T-cell (primary cell): ENCODE measurements around the gene RPS25. TPM values are rescaled to one million over a fixed set of nuclear protein-coding genes. Genes with fewer than 3 reads are reported as not detected.

Experiments used
- ATAC-seq, 4 experiments: fragments of 200-7000 bp in 3 of 4; fragments of 150-1000 bp in 1 of 4; cut with Tn5 transposase; replicated peaks in 1 of 4; 1 replicate in 3 of 4; 2 replicates in 1 of 4; pipeline ENCODE4 v1.10.0; 2021; ENCODE audit warnings: moderate library complexity in 3 of 4, mild to moderate bottlenecking in 2 of 4, moderate number of reproducible peaks in 1 of 4
- CTCF ChIA-PET, 2 donors: fragments of 300-600 bp; sonication (Branson Sonifier 250); formaldehyde crosslinking; loops; one replicate each; lab custom pipeline; 2022; ENCODE audit warnings: antibody characterized with exemption in 2 of 2; lab: Charles Lee
- POLR2A ChIA-PET, 2 donors: fragments of 300-600 bp; sonication (Branson Sonifier 250); formaldehyde crosslinking; loops; one replicate each; lab custom pipeline; 2022; ENCODE audit warnings: antibody characterized with exemption in 2 of 2; lab: Charles Lee
- DNase-seq, 35 experiments: peaks; one replicate each; pipeline versions ENCODE4 v3.0.0 to v3.0.0-alpha.2; 2013 to 2023
- H3K27ac ChIP-seq: one replicate; pipeline ENCODE4 v1.5.1; 2013; ENCODE audit warnings: low read length
- H3K27me3 ChIP-seq, 2 experiments: replicated peaks in 1 of 2; 1 replicate in 1 of 2; 2 replicates in 1 of 2; pipeline versions ENCODE4 v1.6.1 to v1.7.0; 2013; ENCODE audit warnings: low read length in 1 of 2, mixed read lengths in 1 of 2; ENCODE audit not compliant: control insufficient read depth in 2 of 2, insufficient read depth in 2 of 2; ENCODE audit errors: extremely low read depth in 1 of 2
- H3K36me3 ChIP-seq, 2 donors: 1 replicate in 1 of 2; 2 replicates in 1 of 2; pipeline versions ENCODE4 v1.6.1 to v1.7.0; 2013; ENCODE audit warnings: low read length in 1 of 2; ENCODE audit not compliant: control insufficient read depth in 2 of 2, insufficient read depth in 1 of 2; ENCODE audit errors: extremely low read depth in 1 of 2
- H3K4me1 ChIP-seq, 2 experiments: 1 replicate in 1 of 2; 2 replicates in 1 of 2; pipeline versions ENCODE4 v1.6.1 to v1.7.0; 2013; ENCODE audit warnings: low read length in 2 of 2, mixed read lengths in 1 of 2; ENCODE audit not compliant: insufficient read depth in 2 of 2, control insufficient read depth in 1 of 2; ENCODE audit errors: extremely low read depth in 1 of 2
- H3K4me3 ChIP-seq, 2 donors: 1 replicate in 1 of 2; 2 replicates in 1 of 2; pipeline versions ENCODE4 v1.5.1 to v1.7.0; 2013; ENCODE audit warnings: mild to moderate bottlenecking in 2 of 2, low read length in 1 of 2, moderate library complexity in 1 of 2; ENCODE audit not compliant: control insufficient read depth in 1 of 2; ENCODE audit errors: extremely low read depth in 1 of 2
- H3K9me3 ChIP-seq: 2 replicates; pipeline ENCODE4 v1.7.0; 2013
- H3K27ac Mint-ChIP-seq, 2 donors: one replicate each; pipeline ENCODE4 v1.8.0; 2020 to 2021; ENCODE audit warnings: mild to moderate bottlenecking in 2 of 2, mixed read lengths in 2 of 2
- H3K27me3 Mint-ChIP-seq, 2 donors: one replicate each; pipeline ENCODE4 v1.8.0; 2021 to 2022; ENCODE audit warnings: mixed read lengths in 2 of 2
- H3K36me3 Mint-ChIP-seq: one replicate; pipeline ENCODE4 v1.8.0; 2021; ENCODE audit warnings: mixed read lengths
- H3K4me1 Mint-ChIP-seq, 3 donors: one replicate each; pipeline ENCODE4 v1.8.0; 2020 to 2022; ENCODE audit warnings: mixed read lengths in 3 of 3, mild to moderate bottlenecking in 1 of 3
- H3K4me3 Mint-ChIP-seq, 3 donors: one replicate each; pipeline ENCODE4 v1.8.0; 2020 to 2022; ENCODE audit warnings: mild to moderate bottlenecking in 3 of 3, mixed read lengths in 3 of 3, moderate library complexity in 3 of 3
- H3K9me3 Mint-ChIP-seq, 3 donors: one replicate each; pipeline ENCODE4 v1.8.0; 2020 to 2022; ENCODE audit warnings: mixed read lengths in 3 of 3
- WGBS: methylation state at CpG from one replicate; pipeline ENCODE4 v1.1.5; 2013; ENCODE audit warnings: missing lambda C conversion rate; ENCODE audit not compliant: insufficient coverage; 5-methylcytosine and 5-hydroxymethylcytosine counted together
- total RNA-seq, 35 experiments: library from RNA in 6 of 35; stranded (reverse) in 6 of 35; fragments of 120-200 nt in 1 of 35; gene quantifications; one replicate each; pipeline versions ENCODE4 v1.2.1 to v1.2.4 and lab custom pipeline; 2013 to 2026

RPS25 gene
- total RNA-seq, 5 donors from 2014 or later (not counting 1 experiment from before 2014, with no cell fraction given) = 1,733 to 2,728 (median 2,161) TPM

DNA sequence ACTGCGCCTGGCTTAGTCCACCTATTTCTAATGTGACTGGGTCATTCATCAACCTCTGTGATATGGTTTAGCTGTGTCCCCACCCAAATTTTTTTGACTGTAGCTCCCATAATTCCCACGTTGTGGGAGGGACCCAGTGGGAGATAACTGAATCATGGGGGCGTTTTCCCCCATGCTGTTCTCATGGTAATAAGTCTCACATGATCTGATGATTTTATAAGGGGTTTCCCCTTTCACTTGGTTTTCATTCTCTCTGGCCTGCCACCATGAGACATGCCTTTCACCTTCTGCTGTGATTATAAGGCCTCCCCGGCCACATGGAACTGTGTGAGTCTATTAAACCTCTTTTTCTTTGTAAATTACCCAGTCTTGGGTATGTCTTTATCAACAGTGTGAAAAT, 11.5 kb downstream of the RPS25 start:
- POLR2A ChIA-PET = interaction anchor here in 1 of 2 donors (0.5 kb wide), 1 partner anchor 218 kb away, joined by 4 read pairs; no protein-coding TSS in a partner anchor

DNA sequence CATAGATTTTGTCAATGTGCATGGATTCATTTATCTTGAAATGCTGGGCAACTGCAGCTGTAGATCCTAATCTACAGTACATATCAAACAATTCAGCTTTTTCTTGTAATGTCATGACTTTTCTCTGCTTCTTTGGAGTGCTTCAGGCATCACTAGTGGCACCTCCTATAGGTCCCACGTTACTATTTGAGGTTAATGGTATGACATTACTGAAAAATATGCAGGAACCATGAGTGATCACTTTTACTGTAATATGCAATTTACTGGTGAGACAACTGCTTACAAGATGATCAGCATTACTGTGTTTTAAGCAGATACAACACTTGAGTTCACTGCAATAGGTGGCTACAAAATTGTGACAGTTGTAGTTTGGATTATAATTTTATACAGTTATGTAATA, 17.2 kb downstream of the RPS25 start:
- CTCF ChIA-PET = interaction anchor here (0.6 to 1.6 kb wide), 2 partner anchors 14 to 44 kb away, joined by 3 to 9 read pairs; no protein-coding TSS in a partner anchor
- H3K9me3 Mint-ChIP-seq = no peaks in the 10 kb centered on the region
- peaks cover 38 to 44% (median 44%) of the 10 kb centered on the region in 3 donors for H3K4me1 Mint-ChIP-seq
- H3K36me3 ChIP-seq = peaks cover 9 to 48% of the 10 kb centered on the region in 2 donors
- H3K27ac Mint-ChIP-seq = no peak overlapping the region
- POLR2A ChIA-PET = no interaction called here
- DNase-seq = no peak
- H3K27me3 ChIP-seq = no peaks in the 10 kb centered on the region
- H3K4me1 ChIP-seq = peaks cover 14 to 31% of the 10 kb centered on the region in 2 experiments
- no peak for ATAC-seq
- H3K9me3 ChIP-seq = no peaks in the 10 kb centered on the region
- H3K4me3 Mint-ChIP-seq = peak overlapping the region in 1 of 3 donors; percentile 37
- no CpG with 5 or more reads among the region's 1 CpG for WGBS
- peaks cover 18% of the 10 kb centered on the region for H3K36me3 Mint-ChIP-seq
- no peak overlapping the region for H3K27ac ChIP-seq
- no peak overlapping the region for H3K4me3 ChIP-seq
- no peaks in the 10 kb centered on the region for H3K27me3 Mint-ChIP-seq

More for the DNA sequence above, 11.5 kb downstream of the RPS25 start:
- Histone ChIP-seq H3K4me3 (no peak overlapping the region), H3K9me3 (no peaks in the 10 kb centered on the region), H3K27ac (no peak overlapping the region), H3K36me3 (peaks cover 11 to 72% of the 10 kb centered on the region in 2 donors), H3K27me3 (no peaks in the 10 kb centered on the region), H3K4me1 (no peaks in the 10 kb centered on the region)
- H3K9me3 Mint-ChIP-seq = no peaks in the 10 kb centered on the region
- ATAC-seq (no peak), DNase-seq (no peak)
- H3K27me3 Mint-ChIP-seq = no peaks in the 10 kb centered on the region
- no peak overlapping the region for H3K4me3 Mint-ChIP-seq
- WGBS = 100% methylated on average over 1 of the region's 4 CpGs
- H3K4me1 Mint-ChIP-seq = peaks cover 0 to 6% (median 6%) of the 10 kb centered on the region in 3 donors
- no peak overlapping the region for H3K27ac Mint-ChIP-seq
- CTCF ChIA-PET = interaction anchor here (0.7 to 0.9 kb wide), 3 partner anchors 11 to 745 kb away, joined by 3 to 5 read pairs (median 4); no protein-coding TSS in a partner anchor
- peaks cover 34% of the 10 kb centered on the region for H3K36me3 Mint-ChIP-seq

DNA sequence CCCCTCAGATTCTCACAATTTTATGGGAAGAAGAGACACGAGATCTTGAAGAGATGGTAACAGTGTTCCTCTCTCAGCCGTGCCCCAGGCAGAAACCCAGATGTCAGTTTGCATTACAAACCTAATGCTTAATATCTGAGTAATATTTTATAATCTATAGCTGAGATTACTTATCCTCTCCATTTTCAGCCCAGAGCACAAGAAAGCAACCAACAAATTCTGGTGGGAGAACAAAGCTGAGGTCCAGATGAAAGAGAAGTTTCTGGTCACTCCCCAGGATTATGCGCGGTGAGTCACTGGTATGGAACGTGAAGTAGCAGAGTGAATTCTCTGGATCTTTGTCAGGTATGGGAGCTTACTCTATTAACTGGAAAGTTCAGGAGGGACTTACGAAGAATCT, 19.3 kb downstream of the RPS25 start:
- peak overlapping the region; percentile 78 for H3K27ac ChIP-seq
- ChIA-PET CTCF (interaction anchor here in 1 of 2 donors (0.5 kb wide), 1 partner anchor 24 kb away, joined by 6 read pairs; no protein-coding TSS in a partner anchor), POLR2A (interaction anchor here (0.5 to 0.7 kb wide), 4 partner anchors 10 to 19 kb away, joined by 3 to 16 read pairs (median 5); no protein-coding TSS in a partner anchor)
- H3K9me3 ChIP-seq = no peaks in the 10 kb centered on the region
- peak overlapping the region; percentile 92 to 98 (median 97) for H3K4me3 Mint-ChIP-seq
- H3K27me3 Mint-ChIP-seq = no peaks in the 10 kb centered on the region
- ATAC-seq (no peak), DNase-seq (no peak)
- peaks cover 14 to 34% of the 10 kb centered on the region in 2 experiments for H3K4me1 ChIP-seq
- peak overlapping the region; percentile 85 to 89 for H3K4me3 ChIP-seq
- H3K4me1 Mint-ChIP-seq = peaks cover 38 to 44% (median 44%) of the 10 kb centered on the region in 3 donors
- peaks cover 9 to 36% of the 10 kb centered on the region in 2 donors for H3K36me3 ChIP-seq
- H3K27me3 ChIP-seq = no peaks in the 10 kb centered on the region
- no peaks in the 10 kb centered on the region for H3K9me3 Mint-ChIP-seq
- WGBS = 81% methylated on average over 3 of the region's 6 CpGs
- H3K36me3 Mint-ChIP-seq = peaks cover 18% of the 10 kb centered on the region
- peak overlapping the region; percentile 90 for H3K27ac Mint-ChIP-seq

DNA sequence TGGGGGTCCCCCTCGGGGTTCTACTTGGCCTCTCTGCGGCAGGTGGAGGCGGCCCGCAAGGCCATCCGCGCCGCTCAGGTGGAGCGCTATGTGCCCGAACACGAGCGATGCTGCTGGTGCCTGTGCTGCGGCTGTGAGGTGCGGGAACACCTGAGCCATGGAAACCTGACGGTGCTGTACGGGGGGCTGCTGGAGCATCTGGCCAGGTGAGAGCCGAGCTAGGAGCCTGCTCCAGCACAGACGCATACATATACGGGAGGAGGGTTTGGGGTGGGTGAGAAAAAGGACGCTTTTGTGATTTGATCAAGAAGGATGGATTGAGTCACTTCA, 19.8 kb downstream of the RPS25 start:
- CTCF ChIA-PET = interaction anchor here in 1 of 2 donors (1.3 to 1.4 kb wide), 2 partner anchors 21 to 69 kb away, joined by 3 to 8 read pairs; partner anchors contain the start of genes TRAPPC4 and VPS11

DNA sequence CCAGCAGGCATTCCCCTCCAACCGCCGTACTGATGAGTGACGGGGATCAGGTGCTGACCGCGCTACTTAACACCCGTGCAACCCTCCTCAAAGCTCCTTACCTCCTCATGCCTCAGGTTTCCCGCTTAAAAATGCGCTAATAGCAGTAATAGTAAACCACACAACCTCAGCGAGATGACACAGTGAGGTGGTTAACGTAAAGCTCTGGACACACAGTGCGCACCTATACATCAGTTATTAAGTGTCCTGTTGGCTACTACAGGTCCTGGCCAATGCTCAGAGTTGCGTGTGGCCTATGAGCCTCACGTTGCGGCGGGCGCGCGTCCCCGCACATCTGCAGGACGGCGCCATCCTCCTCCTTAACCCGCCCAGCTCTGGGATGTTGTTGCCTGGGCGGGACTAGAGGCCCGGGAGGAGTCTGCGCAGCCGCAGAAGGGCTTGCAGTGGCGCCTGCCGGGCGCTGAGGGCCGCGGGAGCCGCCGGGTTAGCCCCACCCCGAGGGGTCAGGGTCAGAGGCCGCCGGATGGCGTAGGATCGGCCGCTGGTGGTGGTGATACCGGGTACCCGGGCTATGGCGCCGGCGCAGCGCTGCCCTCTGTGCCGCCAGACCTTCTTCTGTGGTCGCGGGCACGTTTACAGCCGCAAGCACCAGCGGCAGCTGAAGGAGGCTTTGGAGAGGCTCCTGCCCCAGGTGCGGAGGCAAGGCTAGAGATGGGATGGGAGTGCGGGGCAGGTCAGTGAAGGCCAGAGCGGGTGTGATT, 20.3 kb downstream of the RPS25 start, which contains the start of gene CENATAC:
TSS of gene CENATAC (plus strand) at position 512 of the 761 bp plus-strand sequence. CDS start at position 572, 60 bp downstream.
- peaks cover 13% of the 10 kb centered on the region for H3K36me3 Mint-ChIP-seq
- DNase-seq (peak; percentile 88 to 97 (median 93)), ATAC-seq (peak; percentile 95 to 98 (median 96))
- WGBS = under 1% methylated on average over 44 of the region's 54 CpGs
- H3K27ac Mint-ChIP-seq = peak within 1 kb of the TSS; percentile 90
- no peaks in the 10 kb centered on the region for H3K27me3 Mint-ChIP-seq
- H3K4me1 ChIP-seq = peaks cover 14 to 34% of the 10 kb centered on the region in 2 experiments
- peak within 1 kb of the TSS; percentile 92 to 98 (median 97) for H3K4me3 Mint-ChIP-seq
- H3K9me3 ChIP-seq = no peaks in the 10 kb centered on the region
- peak within 1 kb of the TSS; percentile 78 for H3K27ac ChIP-seq
- POLR2A ChIA-PET = interaction anchor here (0.6 to 1.3 kb wide), 5 partner anchors 17 to 208 kb away, joined by 3 to 11 read pairs (median 4); partner anchors contain the start of genes CBL (in 1 of the 2), RPS25 (in 1 of the 2) and TRAPPC4 (in 1 of the 2)
- no peaks in the 10 kb centered on the region for H3K27me3 ChIP-seq
- peaks cover 38 to 41% (median 41%) of the 10 kb centered on the region in 3 donors for H3K4me1 Mint-ChIP-seq
- H3K4me3 ChIP-seq = peak within 1 kb of the TSS; percentile 85 to 89
- CTCF ChIA-PET = interaction anchor here in 1 of 2 donors (1.0 to 1.4 kb wide), 4 partner anchors 18 to 208 kb away, joined by 3 to 8 read pairs (median 4); partner anchors contain the start of genes CBL, TRAPPC4 and VPS11
- peaks cover 9 to 28% of the 10 kb centered on the region in 2 donors for H3K36me3 ChIP-seq
- no peaks in the 10 kb centered on the region for H3K9me3 Mint-ChIP-seq

More for the DNA sequence above, 19.8 kb downstream of the RPS25 start:
- H3K27me3 ChIP-seq = no peaks in the 10 kb centered on the region
- H3K9me3 ChIP-seq = no peaks in the 10 kb centered on the region
- H3K27ac ChIP-seq = peak overlapping the region; percentile 78
- H3K36me3 Mint-ChIP-seq = peaks cover 18% of the 10 kb centered on the region
- H3K4me1 Mint-ChIP-seq = peaks cover 38 to 44% (median 44%) of the 10 kb centered on the region in 3 donors
- ATAC-seq = peak; percentile 19 to 28 (median 20)
- peak overlapping the region; percentile 92 to 98 (median 97) for H3K4me3 Mint-ChIP-seq
- WGBS = 1% methylated on average over 18 of the region's 19 CpGs
- DNase-seq = no peak
- peak overlapping the region; percentile 90 for H3K27ac Mint-ChIP-seq
- H3K9me3 Mint-ChIP-seq = no peaks in the 10 kb centered on the region
- peaks cover 14 to 34% of the 10 kb centered on the region in 2 experiments for H3K4me1 ChIP-seq
- H3K27me3 Mint-ChIP-seq = no peaks in the 10 kb centered on the region
- peaks cover 9 to 33% of the 10 kb centered on the region in 2 donors for H3K36me3 ChIP-seq
- POLR2A ChIA-PET = interaction anchor here in 1 of 2 donors (0.5 to 1.3 kb wide), 2 partner anchors 9 to 20 kb away, joined by 4 to 7 read pairs; partner anchors contain the start of genes RPS25 and TRAPPC4
- H3K4me3 ChIP-seq = peak overlapping the region; percentile 85 to 89
